Measurements from ENCODE around the gene CASP7. TPM values are rescaled to one million over a fixed set of nuclear protein-coding genes. Genes with fewer than 3 reads are reported as not detected.

CASP7 gene
- total RNA-seq, 1 donor from 2014 or later = 27.5 TPM

GRCh38 chr10:113643183-113643582 is 36.5 kb upstream of the CASP7 start:
- H3K4me3 Mint-ChIP-seq = no peak overlapping the region
- H3K27ac Mint-ChIP-seq = no peak overlapping the region
- H3K27me3 Mint-ChIP-seq = no peaks in the 10 kb centered on the region

DNA sequence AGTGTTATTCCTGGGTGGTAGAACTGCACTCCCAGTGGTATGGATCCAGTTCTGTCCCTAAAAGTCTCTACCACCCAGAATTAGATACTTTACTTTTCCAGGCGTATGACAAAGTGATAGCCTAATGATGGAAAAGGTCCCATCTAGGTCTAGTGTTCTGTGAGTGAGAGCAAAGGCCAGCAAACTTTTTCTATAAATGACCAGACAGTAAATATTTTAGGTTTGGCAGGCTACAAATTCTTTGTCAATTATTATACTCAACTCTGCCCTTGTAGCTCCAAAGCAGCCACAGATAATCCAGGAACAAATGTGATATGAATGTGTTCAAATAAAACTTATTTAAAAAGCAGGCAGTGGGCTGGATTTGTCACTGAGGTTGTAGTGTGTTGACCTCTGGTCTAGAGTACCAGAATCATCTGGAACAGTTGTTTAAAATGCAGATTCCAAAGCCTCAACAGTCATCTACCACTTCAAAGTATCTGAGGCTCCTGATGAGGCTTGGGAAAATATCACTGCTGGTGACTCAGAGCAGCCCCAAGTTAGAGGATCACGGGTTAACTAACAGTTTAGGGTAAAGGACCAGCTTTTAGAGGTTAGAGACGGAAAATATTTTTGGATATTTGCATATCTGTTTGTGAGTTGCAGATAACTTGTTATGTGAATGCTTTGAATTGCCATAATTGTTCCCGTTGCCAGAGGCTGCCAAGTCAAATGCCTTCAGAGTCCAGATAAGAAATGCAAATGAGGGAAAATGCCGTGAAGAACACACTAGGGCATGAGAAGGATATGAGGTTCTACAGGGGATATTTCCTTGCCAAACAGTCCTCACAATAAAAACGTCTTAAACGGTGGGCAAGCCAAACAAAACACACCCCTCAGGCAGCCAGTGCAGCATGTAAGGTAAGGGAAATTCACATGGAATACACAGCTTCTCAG is 35.3 kb upstream of the CASP7 start:
- H3K9me3 Mint-ChIP-seq = peaks cover 5% of the 10 kb centered on the region
- H3K27ac Mint-ChIP-seq = no peak overlapping the region
- H3K4me3 Mint-ChIP-seq = no peak overlapping the region
- no peaks in the 10 kb centered on the region for H3K27me3 Mint-ChIP-seq
- no peaks in the 10 kb centered on the region for H3K4me1 Mint-ChIP-seq (ENCODE audit: unreplicated experiment)
- H3K36me3 Mint-ChIP-seq = no peaks in the 10 kb centered on the region
- DNase-seq (ENCODE audit: extremely low spot score, unreplicated experiment) = no peak
- TF ChIP-seq CTCF (conservative IDR thresholded peaks at IDR 0.05) = no peak

More at GRCh38 chr10:113643183-113643582, 36.5 kb upstream of the CASP7 start:
- peaks cover 5% of the 10 kb centered on the region for H3K9me3 Mint-ChIP-seq
- no peak for DNase-seq (ENCODE audit: extremely low spot score, unreplicated experiment)
- no peaks in the 10 kb centered on the region for H3K4me1 Mint-ChIP-seq (ENCODE audit: unreplicated experiment)
- TF ChIP-seq CTCF (conservative IDR thresholded peaks at IDR 0.05) = no peak
- no peaks in the 10 kb centered on the region for H3K36me3 Mint-ChIP-seq

- DNase-seq (ENCODE audit: extremely low spot score, unreplicated experiment) = no peak
- no peaks in the 10 kb centered on the region for H3K36me3 Mint-ChIP-seq
- TF ChIP-seq CTCF (conservative IDR thresholded peaks at IDR 0.05) = no peak
- no peak overlapping the region for H3K27ac Mint-ChIP-seq
- H3K9me3 Mint-ChIP-seq = no peaks in the 10 kb centered on the region
- no peak overlapping the region for H3K4me3 Mint-ChIP-seq
- H3K4me1 Mint-ChIP-seq (ENCODE audit: unreplicated experiment) = no peaks in the 10 kb centered on the region
- no peaks in the 10 kb centered on the region for H3K27me3 Mint-ChIP-seq
Measured at GRCh38 chr10:113646336-113647201, 33.1 kb upstream of the CASP7 start.

GRCh38 chr10:113647812-113648211 is 31.9 kb upstream of the CASP7 start:
- DNase-seq (ENCODE audit: extremely low spot score, unreplicated experiment) = no peak
- Mint-ChIP-seq H3K4me3 (no peak overlapping the region), H3K4me1 (ENCODE audit: unreplicated experiment) (no peaks in the 10 kb centered on the region), H3K27me3 (no peaks in the 10 kb centered on the region), H3K9me3 (no peaks in the 10 kb centered on the region), H3K36me3 (no peaks in the 10 kb centered on the region), H3K27ac (no peak overlapping the region)
- no peak for TF ChIP-seq CTCF (conservative IDR thresholded peaks at IDR 0.05)

- TF ChIP-seq CTCF (conservative IDR thresholded peaks at IDR 0.05) = no peak
- DNase-seq (ENCODE audit: extremely low spot score, unreplicated experiment) = no peak
- Mint-ChIP-seq H3K36me3 (no peaks in the 10 kb centered on the region), H3K4me3 (no peak overlapping the region), H3K27me3 (no peaks in the 10 kb centered on the region), H3K27ac (no peak overlapping the region), H3K4me1 (ENCODE audit: unreplicated experiment) (no peaks in the 10 kb centered on the region), H3K9me3 (no peaks in the 10 kb centered on the region)
Measured at GRCh38 chr10:113648478-113648877, 31.2 kb upstream of the CASP7 start.

Measured in type B pancreatic cell (in vitro differentiated cells).